HG02642 (cell line): ENCODE measurements around the gene PNLIP.

Source experiments
- ATAC-seq: cut with Tn5 transposase; IDR thresholded peaks from one replicate; pipeline ENCODE4 v1.9.1; 2021; ENCODE audit warnings: mild to moderate bottlenecking; ENCODE audit not compliant: unreplicated experiment, poor library complexity

The PNLIP gene

GRCh38 chr10:116612107-116612769, 66.5 kb downstream of the PNLIP start:
- ATAC-seq = no peak

GRCh38 chr10:116613471-116613870, 67.7 kb downstream of the PNLIP start:
- no peak for ATAC-seq

- no peak for ATAC-seq
Measured at GRCh38 chr10:116614796-116615195, 69.1 kb downstream of the PNLIP start.

GRCh38 chr10:116615199-116615776, 69.6 kb downstream of the PNLIP start:
- no peak for ATAC-seq
